Measurements from ENCODE around the gene KIF16B.

The KIF16B gene

GRCh38 chr20:16498526-16499253, 74.6 kb downstream of the KIF16B start:
- no peaks in the 10 kb centered on the region for H3K36me3 ChIP-seq (replicated peaks)
- no peak for DNase-seq
- H3K27ac ChIP-seq: no peak overlapping the region
- in situ Hi-C loops (cut with HindIII; ENCODE audit: low pct_ligation_motif_present, low sequenced_read_pairs): no loop called here
- no peak overlapping the region for H3K4me3 ChIP-seq (ENCODE audit: low read depth, low read length)
- no peak for TF ChIP-seq CTCF (IDR thresholded peaks at IDR 0.05; ENCODE audit: low read depth, low read length, missing control alignments)
- H3K27me3 ChIP-seq (replicated peaks): no peaks in the 10 kb centered on the region

GRCh38 chr20:16497896-16498295, 75.4 kb downstream of the KIF16B start:
- in situ Hi-C loops (cut with HindIII; ENCODE audit: low pct_ligation_motif_present, low sequenced_read_pairs): no loop called here
- Histone ChIP-seq H3K27ac (no peak overlapping the region), H3K27me3 (replicated peaks) (no peaks in the 10 kb centered on the region), H3K36me3 (replicated peaks) (no peaks in the 10 kb centered on the region), H3K4me3 (ENCODE audit: low read depth, low read length) (no peak overlapping the region)
- no peak for DNase-seq
- no peak for TF ChIP-seq CTCF (IDR thresholded peaks at IDR 0.05; ENCODE audit: low read depth, low read length, missing control alignments)

GRCh38 chr20:16493486-16493885, 79.8 kb downstream of the KIF16B start:
- no peaks in the 10 kb centered on the region for H3K36me3 ChIP-seq (replicated peaks)
- no peak for DNase-seq
- H3K4me3 ChIP-seq (ENCODE audit: low read depth, low read length): no peak overlapping the region
- in situ Hi-C loops (cut with HindIII; ENCODE audit: low pct_ligation_motif_present, low sequenced_read_pairs): no loop called here
- no peaks in the 10 kb centered on the region for H3K27me3 ChIP-seq (replicated peaks)
- H3K27ac ChIP-seq: no peak overlapping the region
- no peak for TF ChIP-seq CTCF (IDR thresholded peaks at IDR 0.05; ENCODE audit: low read depth, low read length, missing control alignments)

GRCh38 chr20:16491294-16491905, 81.8 kb downstream of the KIF16B start:
- in situ Hi-C loops (cut with HindIII; ENCODE audit: low pct_ligation_motif_present, low sequenced_read_pairs): no loop called here
- no peak for TF ChIP-seq CTCF (IDR thresholded peaks at IDR 0.05; ENCODE audit: low read depth, low read length, missing control alignments)

GRCh38 chr20:16490696-16491095, 82.6 kb downstream of the KIF16B start:
- H3K27ac ChIP-seq: no peak overlapping the region
- no peaks in the 10 kb centered on the region for H3K36me3 ChIP-seq (replicated peaks)
- H3K4me3 ChIP-seq (ENCODE audit: low read depth, low read length): no peak overlapping the region
- TF ChIP-seq CTCF (IDR thresholded peaks at IDR 0.05; ENCODE audit: low read depth, low read length, missing control alignments): no peak
- in situ Hi-C loops (cut with HindIII; ENCODE audit: low pct_ligation_motif_present, low sequenced_read_pairs): no loop called here
- no peaks in the 10 kb centered on the region for H3K27me3 ChIP-seq (replicated peaks)
- DNase-seq: no peak

More at GRCh38 chr20:16491294-16491905, 81.8 kb downstream of the KIF16B start:
- no peak overlapping the region for H3K4me3 ChIP-seq (ENCODE audit: low read depth, low read length)
- H3K36me3 ChIP-seq (replicated peaks): no peaks in the 10 kb centered on the region
- no peaks in the 10 kb centered on the region for H3K27me3 ChIP-seq (replicated peaks)
- H3K27ac ChIP-seq: no peak overlapping the region
- DNase-seq: no peak
